DMS153 treated with DMSO at 0.1 percent for 48 hours (cell line): Measurements from ENCODE around the gene ARMC5.
"Not testable (repeated sequence)": the region's sequence is repeated elsewhere in the genome, so short reads cannot be mapped to it uniquely, and the experiment has no call there.

Source experiments
- DNase-seq: peaks from one replicate; lab custom pipeline; 2025; ENCODE audit not compliant: unreplicated experiment; lab: John Stamatoyannopoulos, UW

ARMC5 gene

GRCh38 chr16:31458844-31459686, at the start of gene ARMC5:
TSS of gene ARMC5 (plus strand) at chr16:31459501. CDS start at chr16:31459525, 24 bp downstream.
- DNase-seq = peak; percentile 85

- DNase-seq = no peak
Observed at GRCh38 chr16:31410082-31410481, 49.2 kb upstream of the ARMC5 start.

- no peak for DNase-seq
Observed at GRCh38 chr16:31411024-31411844, 48.1 kb upstream of the ARMC5 start.

- DNase-seq = no peak
Observed at GRCh38 chr16:31412750-31413149, 46.6 kb upstream of the ARMC5 start.

- no peak for DNase-seq
Observed at GRCh38 chr16:31413381-31413780, 45.9 kb upstream of the ARMC5 start.

GRCh38 chr16:31413943-31414342, 45.4 kb upstream of the ARMC5 start:
- DNase-seq = no peak

- no peak for DNase-seq
Observed at GRCh38 chr16:31414706-31415105, 44.6 kb upstream of the ARMC5 start.

- no peak for DNase-seq
Observed at GRCh38 chr16:31416371-31416770, 42.9 kb upstream of the ARMC5 start.

- not testable (repeated sequence) for DNase-seq
Observed at GRCh38 chr16:31417036-31417435, 42.3 kb upstream of the ARMC5 start.

- DNase-seq = no peak
Observed at GRCh38 chr16:31417916-31418315, 41.4 kb upstream of the ARMC5 start.

GRCh38 chr16:31420037-31420436, 39.3 kb upstream of the ARMC5 start:
- no peak for DNase-seq

- no peak for DNase-seq
Observed at GRCh38 chr16:31421587-31421986, 37.7 kb upstream of the ARMC5 start.

GRCh38 chr16:31423241-31423640, 36.1 kb upstream of the ARMC5 start:
- no peak for DNase-seq

GRCh38 chr16:31423801-31424200, 35.5 kb upstream of the ARMC5 start:
- DNase-seq = no peak

- DNase-seq = no peak
Observed at GRCh38 chr16:31427441-31428278, 31.6 kb upstream of the ARMC5 start.

- no peak for DNase-seq
Observed at GRCh38 chr16:31428279-31428597, 31.1 kb upstream of the ARMC5 start, which contains the start of gene COX6A2. TSS of gene COX6A2 (minus strand) at chr16:31428360. CDS start at chr16:31428325, 35 bp downstream.

GRCh38 chr16:31428638-31429247, 30.6 kb upstream of the ARMC5 start:
- DNase-seq = no peak

GRCh38 chr16:31429314-31429713, 30.0 kb upstream of the ARMC5 start:
- DNase-seq = no peak

GRCh38 chr16:31429796-31430195, 29.5 kb upstream of the ARMC5 start:
- DNase-seq = no peak

GRCh38 chr16:31430380-31431052, 28.8 kb upstream of the ARMC5 start:
- DNase-seq = no peak
